Endodermal cell (in vitro differentiated cells): ENCODE measurements around the gene CHST1. TPM values are rescaled to one million over a fixed set of nuclear protein-coding genes. Genes with fewer than 3 reads are reported as not detected.

ENCODE experiments used
- DNase-seq: peaks from one replicate; pipeline ENCODE4 v3.0.0-alpha.2; 2017
- H3K27ac ChIP-seq: 2 replicates; pipeline ENCODE4 v1.5.1; 2013; ENCODE audit warnings: mild to moderate bottlenecking, low read depth, low read length, moderate library complexity
- H3K27me3 ChIP-seq: 2 replicates; pipeline ENCODE4 v1.6.1; 2013; ENCODE audit warnings: mild to moderate bottlenecking, low read length, moderate library complexity; ENCODE audit not compliant: insufficient read depth, control insufficient read depth, poor library complexity, severe bottlenecking
- H3K36me3 ChIP-seq: 2 replicates; pipeline ENCODE4 v1.7.0; 2013; ENCODE audit warnings: mild to moderate bottlenecking, low read length, moderate library complexity; ENCODE audit not compliant: control insufficient read depth, insufficient read depth
- H3K4me1 ChIP-seq: one replicate; pipeline ENCODE4 v1.7.0; 2013; ENCODE audit warnings: low read length; ENCODE audit not compliant: control insufficient read depth, insufficient read depth
- H3K4me3 ChIP-seq: 2 replicates; pipeline ENCODE4 v1.5.1; 2013; ENCODE audit warnings: mild to moderate bottlenecking, low read length, moderate library complexity
- H3K9ac ChIP-seq: 2 replicates; pipeline ENCODE4 v1.6.1; 2013; ENCODE audit warnings: mild to moderate bottlenecking, low read length, moderate library complexity; ENCODE audit not compliant: poor library complexity, severe bottlenecking; ENCODE audit errors: extremely low read depth
- H3K9me3 ChIP-seq: 2 replicates; pipeline ENCODE4 v1.6.1; 2013; ENCODE audit warnings: mild to moderate bottlenecking, low read length, moderate library complexity; ENCODE audit not compliant: control insufficient read depth
- H3K27ac Mint-ChIP-seq: 2 replicates; pipeline ENCODE4 v1.8.0; 2020; ENCODE audit warnings: mixed read lengths
- H3K27me3 Mint-ChIP-seq: 2 replicates; pipeline ENCODE4 v1.8.0; 2021; ENCODE audit warnings: mild to moderate bottlenecking, mixed read lengths; ENCODE audit not compliant: insufficient read depth
- H3K36me3 Mint-ChIP-seq: 2 replicates; pipeline ENCODE4 v1.8.0; 2020; ENCODE audit warnings: low read depth, mixed read lengths
- H3K4me1 Mint-ChIP-seq: 2 replicates; pipeline ENCODE4 v1.8.0; 2020; ENCODE audit warnings: mixed read lengths
- H3K4me3 Mint-ChIP-seq: 2 replicates; pipeline ENCODE4 v1.8.0; 2020; ENCODE audit warnings: mild to moderate bottlenecking, moderate library complexity, mixed read lengths
- H3K9me3 Mint-ChIP-seq: 2 replicates; pipeline ENCODE4 v1.8.0; 2020; ENCODE audit warnings: mild to moderate bottlenecking, mixed read lengths
- CTCF ChIP-seq: fragments of 200-600 bp; sonication (generic); conservative IDR thresholded peaks from 2 replicates; pipeline ENCODE4 v1.5.0; 2021; ENCODE audit warnings: antibody characterized with exemption, mild to moderate bottlenecking
- WGBS, 2 experiments: methylation state at CpG; one replicate each; pipeline versions ENCODE4 v1.1.5 to v1.1.7; 2013; ENCODE audit warnings: missing lambda C conversion rate in 2 of 2, mixed read lengths in 1 of 2; ENCODE audit not compliant: insufficient coverage in 1 of 2, insufficient read length in 1 of 2; 5-methylcytosine and 5-hydroxymethylcytosine counted together
- total RNA-seq, 2 donors: library from RNA; stranded (reverse); fragmentation: NEBNext Ultra II Directional in 1 of 2; extraction: Animal tissue kit (Norgen Biotek cat#: 25700) in 1 of 2; gene quantifications; 2 replicates in 1 of 2; 3 replicates in 1 of 2; pipeline ENCODE4 v1.2.1, GENCODE V29; 2021

CHST1 gene
- total RNA-seq, 2 donors from 2014 or later = 0.95 to 1.6 TPM

- H3K9me3 ChIP-seq = no peaks in the 10 kb centered on the region
- no peak for TF ChIP-seq CTCF
- no peaks in the 10 kb centered on the region for H3K36me3 Mint-ChIP-seq
- H3K27me3 ChIP-seq = no peaks in the 10 kb centered on the region
- H3K36me3 ChIP-seq = no peaks in the 10 kb centered on the region
- H3K27ac ChIP-seq = no peak overlapping the region
- H3K4me3 Mint-ChIP-seq = no peak overlapping the region
- no peaks in the 10 kb centered on the region for H3K4me1 ChIP-seq
- peaks cover 4% of the 10 kb centered on the region for H3K4me1 Mint-ChIP-seq
- no peak overlapping the region for H3K4me3 ChIP-seq
- WGBS, 2 experiments = 77 to 88% methylated on average over 2 to 4 of the region's 4 CpGs
- no peak for DNase-seq
- H3K9me3 Mint-ChIP-seq = no peaks in the 10 kb centered on the region
- no peak overlapping the region for H3K9ac ChIP-seq
- no peaks in the 10 kb centered on the region for H3K27me3 Mint-ChIP-seq
- no peak overlapping the region for H3K27ac Mint-ChIP-seq
These were observed 10.2 kb upstream of the CHST1 start for GRCh38 chr11:45675646-45676045.

- no peaks in the 10 kb centered on the region for H3K9me3 ChIP-seq
- H3K36me3 Mint-ChIP-seq = no peaks in the 10 kb centered on the region
- H3K4me1 ChIP-seq = no peaks in the 10 kb centered on the region
- H3K9ac ChIP-seq = no peak overlapping the region
- no peak overlapping the region for H3K27ac ChIP-seq
- H3K4me3 ChIP-seq = no peak overlapping the region
- WGBS, 2 experiments = 95 to 100% methylated on average over 3 to 9 of the region's 9 CpGs
- H3K27me3 ChIP-seq = no peaks in the 10 kb centered on the region
- peaks cover 2% of the 10 kb centered on the region for H3K27me3 Mint-ChIP-seq
- TF ChIP-seq CTCF = no peak
- H3K9me3 Mint-ChIP-seq = no peaks in the 10 kb centered on the region
- peaks cover 4% of the 10 kb centered on the region for H3K4me1 Mint-ChIP-seq
- H3K36me3 ChIP-seq = no peaks in the 10 kb centered on the region
- no peak for DNase-seq
- H3K27ac Mint-ChIP-seq = no peak overlapping the region
- no peak overlapping the region for H3K4me3 Mint-ChIP-seq
These were observed 9.2 kb upstream of the CHST1 start for GRCh38 chr11:45674481-45675190.

GRCh38 chr11:45673441-45673840 is 8.0 kb upstream of the CHST1 start:
- Mint-ChIP-seq H3K9me3 (no peaks in the 10 kb centered on the region), H3K27me3 (peaks cover 12% of the 10 kb centered on the region)
- WGBS, 2 experiments = 93 to 97% methylated on average over 3 to 4 of the region's 4 CpGs

More at GRCh38 chr11:45673441-45673840, 8.0 kb upstream of the CHST1 start:
- H3K27ac Mint-ChIP-seq = no peak overlapping the region
- DNase-seq = no peak
- Histone ChIP-seq H3K36me3 (no peaks in the 10 kb centered on the region), H3K4me3 (no peak overlapping the region), H3K9me3 (no peaks in the 10 kb centered on the region), H3K4me1 (no peaks in the 10 kb centered on the region), H3K9ac (no peak overlapping the region), H3K27me3 (no peaks in the 10 kb centered on the region), H3K27ac (no peak overlapping the region)
- no peaks in the 10 kb centered on the region for H3K36me3 Mint-ChIP-seq
- TF ChIP-seq CTCF = no peak
- peaks cover 4% of the 10 kb centered on the region for H3K4me1 Mint-ChIP-seq
- H3K4me3 Mint-ChIP-seq = no peak overlapping the region
